Endothelial cell of umbilical vein (primary cell): ENCODE data around the gene GJC3.

ENCODE experiments used
- CTCF ChIP-seq, 2 donors: IDR thresholded peaks; 1 replicate in 1 of 2; 2 replicates in 1 of 2; pipeline ENCODE4 v1.5.1; 2011; ENCODE audit warnings: low read length in 2 of 2, mild to moderate bottlenecking in 2 of 2, moderate library complexity in 2 of 2, control low read depth in 1 of 2, inconsistent platforms in 1 of 2, low read depth in 1 of 2; ENCODE audit not compliant: insufficient read depth in 1 of 2; ENCODE audit errors: extremely low read depth in 1 of 2
- EZH2 ChIP-seq: IDR thresholded peaks from 2 replicates; pipeline ENCODE4 v1.6.1; 2012; ENCODE audit warnings: borderline replicate concordance, low read depth, mild to moderate bottlenecking, moderate library complexity, low read length, inconsistent platforms; ENCODE audit not compliant: severe bottlenecking
- FOS ChIP-seq: IDR thresholded peaks from 2 replicates; pipeline ENCODE4 v1.6.1; 2011; ENCODE audit warnings: mild to moderate bottlenecking, low read length, moderate library complexity, borderline replicate concordance; ENCODE audit not compliant: insufficient read depth
- MYC ChIP-seq: IDR thresholded peaks from one replicate; pipeline ENCODE4 v1.6.1; 2011; ENCODE audit warnings: mild to moderate bottlenecking, low read depth, low read length
- POLR2A ChIP-seq: IDR thresholded peaks from 2 replicates; pipeline ENCODE4 v1.6.1; 2012; ENCODE audit warnings: low read depth, mild to moderate bottlenecking, control low read depth, low read length

GRCh38 chr7:99893280-99893679, 36.1 kb downstream of the GJC3 start:
- TF ChIP-seq CTCF (IDR thresholded peaks at IDR 0.05; ENCODE audit: extremely low read depth in 1 of 2, insufficient read depth in 1 of 2, low read depth in 1 of 2, low read length in 2 of 2) = no peak
- no peak for TF ChIP-seq FOS
- TF ChIP-seq MYC = no peak
- no peak for TF ChIP-seq EZH2
- no peak for TF ChIP-seq POLR2A
